SK-N-SH treated with all-trans-retinoic acid at 6 μM for 48 hours (cell line): ENCODE data around the gene ARHGAP26.

Experiments
- ARNTL ChIP-seq: fragments of 450-650 bp; formaldehyde crosslinking; IDR thresholded peaks from 2 replicates; pipeline ENCODE4 v1.5.0; 2020; ENCODE audit warnings: low read depth, mild to moderate bottlenecking, moderate library complexity, borderline replicate concordance
- CREB5 ChIP-seq: fragments of 250-450 bp; sonication (Bioruptor Pico); IDR thresholded peaks from 2 replicates; pipeline ENCODE4 v1.5.1; 2020; ENCODE audit warnings: low read depth, mild to moderate bottlenecking, moderate library complexity
- GLIS3 ChIP-seq: fragments of 250-450 bp; sonication (Bioruptor Pico); IDR thresholded peaks from 2 replicates; pipeline ENCODE4 v1.5.0; 2020; ENCODE audit warnings: mild to moderate bottlenecking, moderate library complexity
- ISL1 ChIP-seq: fragments of 250-450 bp; sonication (Bioruptor Pico); IDR thresholded peaks from 2 replicates; pipeline ENCODE4 v2.1.2; 2022; ENCODE audit warnings: mild to moderate bottlenecking, moderate library complexity
- TOX ChIP-seq: fragments of 250-450 bp; sonication (Bioruptor Pico); IDR thresholded peaks from 2 replicates; pipeline ENCODE4 v1.8.0; 2021; ENCODE audit warnings: mild to moderate bottlenecking, moderate library complexity, borderline replicate concordance
- ZFP3 ChIP-seq: fragments of 250-450 bp; sonication (Bioruptor Pico); IDR thresholded peaks from 2 replicates; pipeline ENCODE4 v1.5.0; 2020; ENCODE audit warnings: mild to moderate bottlenecking, moderate library complexity
- ZFP30 ChIP-seq: fragments of 450-650 bp; formaldehyde crosslinking; IDR thresholded peaks from 2 replicates; pipeline ENCODE4 v1.5.0; 2022; ENCODE audit warnings: mild to moderate bottlenecking, moderate library complexity
- ZNF8 ChIP-seq: fragments of 450-650 bp; formaldehyde crosslinking; IDR thresholded peaks from 2 replicates; pipeline ENCODE4 v1.5.0; 2020; ENCODE audit warnings: mild to moderate bottlenecking, moderate library complexity
- TF ChIP-seq, protein P1 (sequence below): fragments of 250-450 bp; sonication (Bioruptor Pico); IDR thresholded peaks from 2 replicates; pipeline ENCODE4 v1.8.0; 2020; ENCODE audit warnings: mild to moderate bottlenecking, moderate library complexity, borderline replicate concordance

GRCh38 chr5:142834504-142834903, 64.3 kb downstream of the ARHGAP26 start:
- TF ChIP-seq ZFP30 (CRISPR knock-in tag) (no peak), ISL1 (no peak), GLIS3 (CRISPR knock-in tag) (no peak), TOX (CRISPR knock-in tag) (no peak), ZNF8 (CRISPR knock-in tag) (no peak), CREB5 (CRISPR knock-in tag) (no peak), ARNTL (CRISPR knock-in tag) (no peak), ZFP3 (CRISPR knock-in tag) (no peak)
- TF ChIP-seq, protein P1, sequence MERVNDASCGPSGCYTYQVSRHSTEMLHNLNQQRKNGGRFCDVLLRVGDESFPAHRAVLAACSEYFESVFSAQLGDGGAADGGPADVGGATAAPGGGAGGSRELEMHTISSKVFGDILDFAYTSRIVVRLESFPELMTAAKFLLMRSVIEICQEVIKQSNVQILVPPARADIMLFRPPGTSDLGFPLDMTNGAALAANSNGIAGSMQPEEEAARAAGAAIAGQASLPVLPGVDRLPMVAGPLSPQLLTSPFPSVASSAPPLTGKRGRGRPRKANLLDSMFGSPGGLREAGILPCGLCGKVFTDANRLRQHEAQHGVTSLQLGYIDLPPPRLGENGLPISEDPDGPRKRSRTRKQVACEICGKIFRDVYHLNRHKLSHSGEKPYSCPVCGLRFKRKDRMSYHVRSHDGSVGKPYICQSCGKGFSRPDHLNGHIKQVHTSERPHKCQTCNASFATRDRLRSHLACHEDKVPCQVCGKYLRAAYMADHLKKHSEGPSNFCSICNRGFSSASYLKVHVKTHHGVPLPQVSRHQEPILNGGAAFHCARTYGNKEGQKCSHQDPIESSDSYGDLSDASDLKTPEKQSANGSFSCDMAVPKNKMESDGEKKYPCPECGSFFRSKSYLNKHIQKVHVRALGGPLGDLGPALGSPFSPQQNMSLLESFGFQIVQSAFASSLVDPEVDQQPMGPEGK (CRISPR knock-in tag): no peak
